Endothelial cell of umbilical vein (primary cell): ENCODE results near the gene GCAT. TPM values are rescaled to one million over a fixed set of nuclear protein-coding genes. Genes with fewer than 3 reads are reported as not detected.

Experiments used
- BruUV-seq: library from RNA; stranded (reverse); fragments of 400-500 nt; replicated peaks from 2 replicates; lab custom pipeline; 2021; lab: Mats Ljungman, UMichigan
- CTCF ChIA-PET: fragments of 300-600, 350-600 bp; sonication (Branson Sonifier 250); formaldehyde crosslinking; loops from one replicate; lab custom pipeline; 2021; ENCODE audit warnings: antibody characterized with exemption, inconsistent platforms; lab: Charles Lee
- POLR2A ChIA-PET: fragments of 300-600, 350-600 bp; sonication (Branson Sonifier 250); formaldehyde crosslinking; loops from one replicate; lab custom pipeline; 2021; ENCODE audit warnings: antibody characterized with exemption, inconsistent platforms; lab: Charles Lee
- DNase-seq: peaks from one replicate; pipeline ENCODE4 v3.0.0-alpha.2; 2011; ENCODE audit warnings: low read depth, low spot score
- FAIRE-seq: peaks from 2 replicates; lab custom pipeline; 2011; peaks lifted over from hg19 to GRCh38; lab: Jason Lieb, UNC
- H2AFZ ChIP-seq: 2 replicates; pipeline ENCODE4 v1.6.0; 2012; ENCODE audit warnings: low read depth, low read length, control low read depth, inconsistent platforms
- H3K27ac ChIP-seq: 2 replicates; pipeline ENCODE4 v1.5.1; 2011; ENCODE audit warnings: low read depth, mild to moderate bottlenecking, control low read depth, low read length, moderate library complexity; ENCODE audit not compliant: insufficient read depth
- H3K27me3 ChIP-seq, 2 experiments: 2 replicates each; pipeline versions ENCODE4 v1.6.0 to v1.6.1; 2011; ENCODE audit warnings: low read length in 2 of 2, mixed read lengths in 1 of 2; ENCODE audit not compliant: control insufficient read depth in 2 of 2, insufficient read depth in 2 of 2
- H3K36me3 ChIP-seq, 2 experiments: 2 replicates in 1 of 2; 3 replicates in 1 of 2; pipeline ENCODE4 v1.5.1; 2011; ENCODE audit warnings: low read length in 2 of 2, mild to moderate bottlenecking in 1 of 2, moderate library complexity in 1 of 2; ENCODE audit not compliant: control insufficient read depth in 2 of 2, insufficient read depth in 2 of 2; ENCODE audit errors: extremely low read depth in 1 of 2
- H3K4me1 ChIP-seq: 3 replicates; pipeline ENCODE4 v1.5.1; 2011; ENCODE audit warnings: mild to moderate bottlenecking, low read length; ENCODE audit not compliant: control insufficient read depth, insufficient read depth; ENCODE audit errors: extremely low read depth
- H3K4me2 ChIP-seq: 2 replicates; pipeline ENCODE4 v1.6.1; 2011; ENCODE audit warnings: low read length, control low read depth, mixed read lengths; ENCODE audit not compliant: insufficient read depth
- H3K4me3 ChIP-seq, 3 experiments: fragments of 200-600 bp in 1 of 3; sonication (generic), shearing (Covaris generic) in 1 of 3; replicated peaks in 1 of 3; 2 replicates each; pipeline ENCODE4 v1.5.1; 2011 to 2016; ENCODE audit warnings: control low read depth in 3 of 3, low read length in 3 of 3, mild to moderate bottlenecking in 2 of 3, inconsistent platforms in 1 of 3, low read depth in 1 of 3, moderate library complexity in 1 of 3; ENCODE audit not compliant: insufficient read depth in 1 of 3
- H3K79me2 ChIP-seq: 2 replicates; pipeline ENCODE4 v1.6.0; 2012; ENCODE audit warnings: low read length, inconsistent platforms; ENCODE audit not compliant: control insufficient read depth, insufficient read depth
- H3K9ac ChIP-seq: replicated peaks from 2 replicates; pipeline ENCODE3; 2011; ENCODE audit warnings: low read length, control low read depth; ENCODE audit not compliant: insufficient read depth; ENCODE audit errors: extremely low read depth
- H3K9me1 ChIP-seq: replicated peaks from 3 replicates; pipeline ENCODE4 v1.6.0; 2011; ENCODE audit warnings: mild to moderate bottlenecking, low read length; ENCODE audit not compliant: control insufficient read depth, insufficient read depth; ENCODE audit errors: extremely low read depth
- H3K9me3 ChIP-seq: replicated peaks from 2 replicates; pipeline ENCODE4 v1.5.1; 2012; ENCODE audit warnings: low read length, inconsistent platforms; ENCODE audit not compliant: control insufficient read depth, insufficient read depth
- H4K20me1 ChIP-seq: replicated peaks from 2 replicates; pipeline ENCODE3; 2011; ENCODE audit warnings: mild to moderate bottlenecking, low read length; ENCODE audit not compliant: control insufficient read depth, insufficient read depth; ENCODE audit errors: extremely low read depth
- EZH2 ChIP-seq: IDR thresholded peaks from 2 replicates; pipeline ENCODE4 v1.6.1; 2012; ENCODE audit warnings: borderline replicate concordance, low read depth, mild to moderate bottlenecking, moderate library complexity, low read length, inconsistent platforms; ENCODE audit not compliant: severe bottlenecking
- FOS ChIP-seq: IDR thresholded peaks from 2 replicates; pipeline ENCODE4 v1.6.1; 2011; ENCODE audit warnings: mild to moderate bottlenecking, low read length, moderate library complexity, borderline replicate concordance; ENCODE audit not compliant: insufficient read depth
- GATA2 ChIP-seq: IDR thresholded peaks from 2 replicates; pipeline ENCODE4 v1.7.0; 2011; ENCODE audit warnings: low read depth, mild to moderate bottlenecking, moderate library complexity, mixed read lengths, low read length; ENCODE audit not compliant: insufficient read length, insufficient read depth
- JUN ChIP-seq: IDR thresholded peaks from 2 replicates; pipeline ENCODE4 v1.6.1; 2011; ENCODE audit warnings: borderline replicate concordance, low read depth; ENCODE audit not compliant: insufficient read length, insufficient read depth
- MYC ChIP-seq: IDR thresholded peaks from one replicate; pipeline ENCODE4 v1.6.1; 2011; ENCODE audit warnings: mild to moderate bottlenecking, low read depth, low read length
- POLR2A ChIP-seq: IDR thresholded peaks from 2 replicates; pipeline ENCODE4 v1.6.1; 2012; ENCODE audit warnings: low read depth, mild to moderate bottlenecking, control low read depth, low read length
- POLR2AphosphoS5 ChIP-seq: IDR thresholded peaks from 2 replicates; pipeline ENCODE4 v1.6.1; 2012; ENCODE audit warnings: low read depth, mild to moderate bottlenecking, control low read depth, low read length, moderate library complexity; ENCODE audit not compliant: insufficient read depth
- dilution Hi-C: fragments of 300-500 bp; cut with MboI; formaldehyde crosslinking; loops from one replicate; pipeline ENCODE4 v1.15.0; 2019; ENCODE audit warnings: low sequenced_read_pairs; ENCODE audit not compliant: extremely low pct_ligation_motif_present
- intact Hi-C: fragments of 100-400 bp; cut with micrococcal nuclease; formaldehyde crosslinking; loops from one replicate; pipeline ENCODE4 v1.10.0; 2022
- polyA plus RNA-seq, 4 experiments: library from polyadenylated mRNA; depleted of rRNA in 3 of 4; stranded (reverse) in 3 of 4; unstranded in 1 of 4; fragments of >200 nt; gene quantifications; 2 replicates each; pipeline versions ENCODE4 v1.2.1 to v1.2.3, GENCODE V29; 2011 to 2012; ENCODE audit warnings: missing spikeins in 1 of 4
- total RNA-seq: library from RNA; stranded (reverse); gene quantifications from 2 replicates; pipeline ENCODE4 v1.2.3, GENCODE V29; 2021
- TF ChIP-seq, protein P1 (sequence below): IDR thresholded peaks from 2 replicates; pipeline ENCODE4 v1.6.1; 2011; ENCODE audit not compliant: insufficient read depth, insufficient read length
- TF ChIP-seq, protein P2 (sequence below), 2 donors: IDR thresholded peaks; 1 replicate in 1 of 2; 2 replicates in 1 of 2; pipeline ENCODE4 v1.5.1; 2011; ENCODE audit warnings: low read length in 2 of 2, mild to moderate bottlenecking in 2 of 2, moderate library complexity in 2 of 2, control low read depth in 1 of 2, inconsistent platforms in 1 of 2, low read depth in 1 of 2; ENCODE audit not compliant: insufficient read depth in 1 of 2; ENCODE audit errors: extremely low read depth in 1 of 2

Gene GCAT
- total and polyA plus RNA-seq, 2 donors (not counting 3 experiments of a cell fraction or from before 2014, with no cell fraction given), result 19.7 TPM

GRCh38 chr22:37860796-37861421, 53.2 kb downstream of the GCAT start:
- Histone ChIP-seq H3K4me2 (no peak overlapping the region), H3K27ac (no peak overlapping the region), H3K9ac (no peak overlapping the region), H3K4me3 (no peak overlapping the region), H3K36me3 (peaks cover 29 to 39% of the 10 kb centered on the region in 2 experiments), H2AFZ (no peak overlapping the region), H3K79me2 (peaks cover 22% of the 10 kb centered on the region), H3K4me1 (peaks cover 18% of the 10 kb centered on the region), H3K9me1 (no peaks in the 10 kb centered on the region), H4K20me1 (peaks cover 2% of the 10 kb centered on the region), H3K27me3 (no peaks in the 10 kb centered on the region), H3K9me3 (no peaks in the 10 kb centered on the region)
- intact Hi-C loops, result no loop called here
- TF ChIP-seq, protein P1, sequence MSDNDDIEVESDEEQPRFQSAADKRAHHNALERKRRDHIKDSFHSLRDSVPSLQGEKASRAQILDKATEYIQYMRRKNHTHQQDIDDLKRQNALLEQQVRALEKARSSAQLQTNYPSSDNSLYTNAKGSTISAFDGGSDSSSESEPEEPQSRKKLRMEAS, result no peak
- TF ChIP-seq POLR2A (no peak), FOS (no peak), GATA2 (no peak), MYC (no peak), POLR2AphosphoS5 (no peak), JUN (no peak), EZH2 (no peak)
- TF ChIP-seq, protein P2, sequence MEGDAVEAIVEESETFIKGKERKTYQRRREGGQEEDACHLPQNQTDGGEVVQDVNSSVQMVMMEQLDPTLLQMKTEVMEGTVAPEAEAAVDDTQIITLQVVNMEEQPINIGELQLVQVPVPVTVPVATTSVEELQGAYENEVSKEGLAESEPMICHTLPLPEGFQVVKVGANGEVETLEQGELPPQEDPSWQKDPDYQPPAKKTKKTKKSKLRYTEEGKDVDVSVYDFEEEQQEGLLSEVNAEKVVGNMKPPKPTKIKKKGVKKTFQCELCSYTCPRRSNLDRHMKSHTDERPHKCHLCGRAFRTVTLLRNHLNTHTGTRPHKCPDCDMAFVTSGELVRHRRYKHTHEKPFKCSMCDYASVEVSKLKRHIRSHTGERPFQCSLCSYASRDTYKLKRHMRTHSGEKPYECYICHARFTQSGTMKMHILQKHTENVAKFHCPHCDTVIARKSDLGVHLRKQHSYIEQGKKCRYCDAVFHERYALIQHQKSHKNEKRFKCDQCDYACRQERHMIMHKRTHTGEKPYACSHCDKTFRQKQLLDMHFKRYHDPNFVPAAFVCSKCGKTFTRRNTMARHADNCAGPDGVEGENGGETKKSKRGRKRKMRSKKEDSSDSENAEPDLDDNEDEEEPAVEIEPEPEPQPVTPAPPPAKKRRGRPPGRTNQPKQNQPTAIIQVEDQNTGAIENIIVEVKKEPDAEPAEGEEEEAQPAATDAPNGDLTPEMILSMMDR (IDR thresholded peaks at IDR 0.05; ENCODE audit: extremely low read depth in 1 of 2, insufficient read depth in 1 of 2, low read depth in 1 of 2, low read length in 2 of 2), result no peak
- peak; percentile 12 for DNase-seq
- no TSS peak for BruUV-seq
- CTCF ChIA-PET, result interaction anchor here (1.2 to 5.1 kb wide), 3 partner anchors 12 to 43 kb away, joined by 3 to 223 read pairs (median 9); no protein-coding TSS in a partner anchor
- dilution Hi-C loops, result no loop called here
- peak; percentile 40 for FAIRE-seq
- POLR2A ChIA-PET, result no interaction called here
